PC-3 (cell line): ENCODE data around the gene CS. TPM values are rescaled to one million over a fixed set of nuclear protein-coding genes. Genes with fewer than 3 reads are reported as not detected.

Experiments used
- ATAC-seq: fragments of 200-7000 bp; cut with Tn5 transposase; 2 replicates; pipeline ENCODE4 v1.9.1; 2020; ENCODE audit warnings: mild to moderate bottlenecking, moderate library complexity
- BruUV-seq: library from RNA; stranded (reverse); fragments of 400-500 nt; replicated peaks from 2 replicates; lab custom pipeline; 2021; lab: Mats Ljungman, UMichigan
- CTCF ChIA-PET: fragments of 300-600 bp; sonication (Branson Sonifier 250); formaldehyde crosslinking; loops from one replicate; lab custom pipeline; 2022; ENCODE audit warnings: antibody characterized with exemption; lab: Charles Lee
- POLR2A ChIA-PET: fragments of 300-600 bp; sonication (Branson Sonifier 250); formaldehyde crosslinking; loops from one replicate; lab custom pipeline; 2022; ENCODE audit warnings: antibody characterized with exemption; ENCODE audit not compliant: unreplicated experiment; lab: Charles Lee
- DNase-seq: peaks from one replicate; pipeline ENCODE4 v3.0.0-alpha.2; 2015
- H2AFZ ChIP-seq: fragments of 300-600 bp; sonication (generic); 2 replicates; pipeline ENCODE4 v1.6.0; 2016; ENCODE audit warnings: antibody characterized with exemption, low read length
- H3F3A ChIP-seq: fragments of 300-600 bp; sonication (generic); one replicate; pipeline ENCODE4 v1.6.0; 2017; ENCODE audit warnings: antibody characterized with exemption, low read length, control low read depth, mild to moderate bottlenecking; ENCODE audit not compliant: unreplicated experiment
- H3K27ac ChIP-seq: fragments of 300-600 bp; sonication (generic); 2 replicates; pipeline ENCODE4 v1.5.1; 2016; ENCODE audit warnings: mild to moderate bottlenecking, low read length
- H3K27me3 ChIP-seq: fragments of 300-600 bp; sonication (generic); 2 replicates; pipeline ENCODE4 v1.6.1; 2016; ENCODE audit warnings: low read length, mixed read lengths
- H3K36me3 ChIP-seq: fragments of 300-600 bp; sonication (generic); 2 replicates; pipeline ENCODE4 v1.6.1; 2016; ENCODE audit warnings: low read depth, mixed run types, low read length, mixed read lengths
- H3K4me1 ChIP-seq: fragments of 300-600 bp; sonication (generic); 2 replicates; pipeline ENCODE4 v1.5.1; 2016; ENCODE audit warnings: low read length; ENCODE audit not compliant: insufficient read depth
- H3K4me2 ChIP-seq: fragments of 300-600 bp; sonication (generic); 2 replicates; pipeline ENCODE4 v1.6.0; 2016; ENCODE audit warnings: low read length
- H3K4me3 ChIP-seq: fragments of 300-600 bp; sonication (generic); 2 replicates; pipeline ENCODE4 v1.5.1; 2016; ENCODE audit warnings: mild to moderate bottlenecking, low read length, mixed read lengths
- H3K79me2 ChIP-seq: fragments of 300-600 bp; sonication (generic); 2 replicates; pipeline ENCODE4 v1.6.1; 2017; ENCODE audit warnings: low read length, mixed read lengths
- H3K9ac ChIP-seq: fragments of 300-600 bp; sonication (generic); 2 replicates; pipeline ENCODE4 v1.6.0; 2016; ENCODE audit warnings: mild to moderate bottlenecking, low read length
- H3K9me2 ChIP-seq: fragments of 300-600 bp; sonication (generic); replicated peaks from 2 replicates; pipeline ENCODE4 v1.6.1; 2016; ENCODE audit warnings: mixed run types, low read length, mixed read lengths
- H3K9me3 ChIP-seq: fragments of 300-600 bp; sonication (generic); 2 replicates; pipeline ENCODE4 v1.6.1; 2016; ENCODE audit warnings: low read length, mixed read lengths
- H4K20me1 ChIP-seq: fragments of 300-600 bp; sonication (generic); 2 replicates; pipeline ENCODE4 v1.6.1; 2016; ENCODE audit warnings: low read length, mixed read lengths
- CTCF ChIP-seq: fragments of 300-600 bp; sonication (generic); conservative IDR thresholded peaks from 2 replicates; pipeline ENCODE4 v1.5.1; 2017; ENCODE audit warnings: antibody characterized with exemption, low read depth, mild to moderate bottlenecking, low read length
- EZH2 ChIP-seq: fragments of 300-600 bp; sonication (generic); IDR thresholded peaks from one replicate; pipeline ENCODE4 v1.6.1; 2017; ENCODE audit warnings: antibody characterized with exemption, mild to moderate bottlenecking, low read length; ENCODE audit not compliant: unreplicated experiment
- EZH2phosphoT487 ChIP-seq: fragments of 300-600 bp; sonication (generic); IDR thresholded peaks from 2 replicates; pipeline ENCODE4 v1.6.1; 2018; ENCODE audit warnings: mild to moderate bottlenecking, antibody characterized with exemption, low read length, borderline replicate concordance
- intact Hi-C: fragments of 100-400 bp; cut with micrococcal nuclease; formaldehyde crosslinking; loops from 2 replicates; pipeline ENCODE4 v1.9.0; 2023
- total RNA-seq: library from RNA; depleted of rRNA; stranded (reverse); fragments of >200 nt; gene quantifications from 2 replicates; pipeline ENCODE4 v1.2.3, GENCODE V29; 2014

The CS gene
- total RNA-seq, 1 experiment from 2014 or later: 182 TPM

- H4K20me1 ChIP-seq: peaks cover 12% of the 10 kb centered on the region; the same call in 1 of the 2 replicates
- H3F3A ChIP-seq: no peaks in the 10 kb centered on the region
- TSS peak; percentile 80 for BruUV-seq
- no peak for ATAC-seq
- no peak for DNase-seq
- H3K79me2 ChIP-seq: peaks cover 31% of the 10 kb centered on the region
- peak overlapping the region; percentile 83 for H3K9ac ChIP-seq
- peak overlapping the region; percentile 85 for H2AFZ ChIP-seq
- no peak for TF ChIP-seq EZH2
- no peak for TF ChIP-seq CTCF
- no peak for TF ChIP-seq EZH2phosphoT487
- peak overlapping the region; percentile 77 for H3K4me3 ChIP-seq
- H3K4me2 ChIP-seq: peak overlapping the region; percentile 90
- no peaks in the 10 kb centered on the region for H3K9me2 ChIP-seq
- ChIA-PET POLR2A (interaction anchor here (0.7 kb wide), 1 partner anchor 40 kb away, joined by 6 read pairs; no protein-coding TSS in a partner anchor), CTCF (interaction anchor here (1.2 kb wide), 1 partner anchor 8 kb away, joined by 11 read pairs; the partner anchor contains the start of gene COQ10A)
- H3K36me3 ChIP-seq: peaks cover 19% of the 10 kb centered on the region
- peaks cover 31% of the 10 kb centered on the region for H3K4me1 ChIP-seq
- no peaks in the 10 kb centered on the region for H3K9me3 ChIP-seq
- H3K27me3 ChIP-seq: no peaks in the 10 kb centered on the region
- H3K27ac ChIP-seq: 0 out of 2 replicates have a peak overlapping the region, but pooled peaks have one; percentile 1
- intact Hi-C loops: no loop called here
These were observed 41.3 kb downstream of the CS start for GRCh38 chr12:56258820-56259183.

- peak within 1 kb of the TSS; percentile 77 for H3K4me3 ChIP-seq
- peaks cover 12% of the 10 kb centered on the region; the same call in 1 of the 2 replicates for H4K20me1 ChIP-seq
These were observed 41.9 kb downstream of the CS start, which contains the start of gene ANKRD52 for GRCh38 chr12:56258068-56258819. ANKRD52 (minus strand) TSS chr12:56258384; CDS start chr12:56258269, 115 bp downstream.

More at GRCh38 chr12:56258068-56258819, 41.9 kb downstream of the CS start, which contains the start of gene ANKRD52:
- ATAC-seq: peak; percentile 78
- peaks cover 24% of the 10 kb centered on the region for H3K36me3 ChIP-seq
- DNase-seq: peak; percentile 75
- intact Hi-C loops: no loop called here
- H3K9me2 ChIP-seq: no peaks in the 10 kb centered on the region
- no peaks in the 10 kb centered on the region for H3K9me3 ChIP-seq
- POLR2A ChIA-PET: interaction anchor here (0.6 to 0.7 kb wide), 2 partner anchors 40 to 263 kb away, joined by 5 to 6 read pairs; partner anchors contain the start of gene RBMS2
- no peaks in the 10 kb centered on the region for H3F3A ChIP-seq
- CTCF ChIA-PET: interaction anchor here (1.0 to 1.2 kb wide), 2 partner anchors 9 to 154 kb away, joined by 4 to 11 read pairs; partner anchors contain the start of gene COQ10A
- 0 out of 2 replicates have a peak within 1 kb of the TSS, but pooled peaks have one; percentile 1 for H3K27ac ChIP-seq
- TF ChIP-seq CTCF (peak; percentile 63), EZH2phosphoT487 (no peak)
- peak within 1 kb of the TSS; percentile 83 for H3K9ac ChIP-seq
- peaks cover 31% of the 10 kb centered on the region for H3K79me2 ChIP-seq
- peak within 1 kb of the TSS; percentile 90 for H3K4me2 ChIP-seq
- no TSS peak for BruUV-seq
- H2AFZ ChIP-seq: peak within 1 kb of the TSS; percentile 85
- H3K27me3 ChIP-seq: no peaks in the 10 kb centered on the region
- H3K4me1 ChIP-seq: peaks cover 31% of the 10 kb centered on the region
